Measurements from ENCODE around the gene UNK.
A peak's percentile ranks its signal among the peaks of the same experiment; 100 is the strongest.

UNK gene

DNA sequence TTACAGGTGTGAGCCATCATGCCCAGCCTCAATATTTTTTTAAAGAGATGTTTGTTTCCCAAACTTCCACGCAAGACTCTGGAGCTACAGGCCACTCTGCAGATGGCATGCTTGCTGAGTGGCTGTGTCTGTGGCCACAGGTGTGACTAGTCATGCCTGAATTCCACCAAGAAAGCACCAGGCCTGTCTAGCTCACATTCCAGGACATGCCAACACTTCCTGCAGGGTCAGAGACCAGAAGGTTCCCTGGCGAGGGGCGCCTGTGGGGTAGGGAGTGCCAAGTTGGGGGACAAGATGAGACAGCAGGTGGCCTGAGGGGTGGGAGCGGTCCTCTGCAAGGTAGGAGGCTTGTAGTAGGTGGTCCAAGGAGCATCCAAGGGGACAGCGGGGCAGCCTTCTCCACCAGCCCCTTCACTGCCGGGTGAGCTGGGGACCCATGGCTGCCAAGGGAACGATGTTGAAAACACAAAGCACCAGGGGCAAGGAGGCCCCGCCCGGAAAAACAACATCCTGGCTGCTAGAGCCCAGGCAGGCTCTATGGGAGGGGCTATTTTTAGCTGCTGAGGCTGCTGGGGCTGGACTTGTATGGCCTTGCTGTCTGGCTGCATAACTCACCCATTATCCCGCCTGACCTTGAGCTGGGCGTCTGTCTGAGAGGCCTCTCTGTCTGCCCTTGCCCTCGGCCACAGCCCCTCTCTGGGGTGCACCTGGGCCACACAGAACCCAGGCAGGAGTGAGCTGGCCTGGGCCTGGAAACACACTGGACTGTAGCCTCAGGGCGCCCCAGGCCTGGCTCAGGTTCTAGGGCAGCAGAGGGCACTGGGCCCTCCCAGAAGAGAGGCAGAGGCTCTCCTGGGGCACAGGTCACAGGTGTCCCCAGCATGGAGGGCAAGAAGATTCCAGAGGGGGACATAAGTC lies 88.1 kb downstream of the UNK start:
- H3K9me3 ChIP-seq (ENCODE audit: severe bottlenecking) = no peaks in the 10 kb centered on the region
- peaks cover 38% of the 10 kb centered on the region for H3K4me1 ChIP-seq (ENCODE audit: insufficient read depth, poor library complexity, severe bottlenecking)
- no peak overlapping the region for H3K4me3 ChIP-seq (ENCODE audit: severe bottlenecking)
- TF ChIP-seq, protein P1, sequence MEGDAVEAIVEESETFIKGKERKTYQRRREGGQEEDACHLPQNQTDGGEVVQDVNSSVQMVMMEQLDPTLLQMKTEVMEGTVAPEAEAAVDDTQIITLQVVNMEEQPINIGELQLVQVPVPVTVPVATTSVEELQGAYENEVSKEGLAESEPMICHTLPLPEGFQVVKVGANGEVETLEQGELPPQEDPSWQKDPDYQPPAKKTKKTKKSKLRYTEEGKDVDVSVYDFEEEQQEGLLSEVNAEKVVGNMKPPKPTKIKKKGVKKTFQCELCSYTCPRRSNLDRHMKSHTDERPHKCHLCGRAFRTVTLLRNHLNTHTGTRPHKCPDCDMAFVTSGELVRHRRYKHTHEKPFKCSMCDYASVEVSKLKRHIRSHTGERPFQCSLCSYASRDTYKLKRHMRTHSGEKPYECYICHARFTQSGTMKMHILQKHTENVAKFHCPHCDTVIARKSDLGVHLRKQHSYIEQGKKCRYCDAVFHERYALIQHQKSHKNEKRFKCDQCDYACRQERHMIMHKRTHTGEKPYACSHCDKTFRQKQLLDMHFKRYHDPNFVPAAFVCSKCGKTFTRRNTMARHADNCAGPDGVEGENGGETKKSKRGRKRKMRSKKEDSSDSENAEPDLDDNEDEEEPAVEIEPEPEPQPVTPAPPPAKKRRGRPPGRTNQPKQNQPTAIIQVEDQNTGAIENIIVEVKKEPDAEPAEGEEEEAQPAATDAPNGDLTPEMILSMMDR (IDR thresholded peaks at IDR 0.05; ENCODE audit: poor library complexity, severe bottlenecking) = no peak
- peak; percentile 45 for ATAC-seq (ENCODE audit: low read depth)
- H3K36me3 ChIP-seq (ENCODE audit: low read depth) = peaks cover 18% of the 10 kb centered on the region
- H3K27ac ChIP-seq (ENCODE audit: poor library complexity, severe bottlenecking) = peak overlapping the region; percentile 96
- H3K27me3 ChIP-seq (ENCODE audit: insufficient read depth, poor library complexity, severe bottlenecking) = no peaks in the 10 kb centered on the region
- peak; percentile 83 for DNase-seq (ENCODE audit: low spot score)

DNA sequence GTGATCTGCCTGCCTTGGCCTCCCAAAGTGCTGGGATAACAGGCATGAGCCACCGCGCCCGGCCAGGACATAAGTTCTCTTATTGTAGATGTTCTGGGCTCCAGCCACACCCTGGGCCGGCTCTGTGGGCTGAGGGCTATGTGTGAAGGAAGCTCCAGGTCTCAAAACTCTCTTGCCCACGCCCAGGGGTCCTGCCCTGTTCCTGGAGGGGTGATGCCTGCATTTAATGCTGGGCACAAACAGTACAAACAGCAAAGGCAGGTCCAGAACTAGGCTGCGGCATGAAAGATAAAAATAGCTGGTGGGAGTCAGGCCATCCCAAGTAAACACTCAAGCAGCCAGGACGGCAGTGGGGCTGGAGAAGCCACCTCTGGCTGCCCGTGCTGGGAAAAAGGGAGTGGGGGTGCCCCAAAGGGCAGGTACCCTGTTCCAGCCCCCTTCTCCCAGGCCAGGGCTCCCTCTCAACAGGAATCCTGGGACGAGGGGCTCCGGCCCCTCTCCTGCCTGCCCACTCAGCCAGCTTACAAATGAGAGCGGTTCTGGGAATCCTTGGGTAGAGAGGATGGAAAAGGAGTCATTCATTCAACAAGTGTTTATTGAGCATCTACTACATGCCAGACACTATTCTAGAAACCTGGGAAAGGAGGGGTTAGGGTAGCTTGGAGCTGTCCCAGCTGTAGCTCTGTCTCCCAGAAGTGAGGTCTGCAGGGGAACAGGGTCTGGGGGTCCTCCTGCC lies 89.1 kb downstream of the UNK start:
- peak overlapping the region; percentile 96 for H3K27ac ChIP-seq (ENCODE audit: poor library complexity, severe bottlenecking)
- no peaks in the 10 kb centered on the region for H3K27me3 ChIP-seq (ENCODE audit: insufficient read depth, poor library complexity, severe bottlenecking)
- H3K4me3 ChIP-seq (ENCODE audit: severe bottlenecking) = no peak overlapping the region
- no peaks in the 10 kb centered on the region for H3K9me3 ChIP-seq (ENCODE audit: severe bottlenecking)
- DNase-seq (ENCODE audit: low spot score) = no peak
- TF ChIP-seq, protein P1 (IDR thresholded peaks at IDR 0.05; ENCODE audit: poor library complexity, severe bottlenecking) = no peak
- peaks cover 38% of the 10 kb centered on the region for H3K4me1 ChIP-seq (ENCODE audit: insufficient read depth, poor library complexity, severe bottlenecking)
- H3K36me3 ChIP-seq (ENCODE audit: low read depth) = peaks cover 18% of the 10 kb centered on the region
- ATAC-seq (ENCODE audit: low read depth) = no peak

DNA sequence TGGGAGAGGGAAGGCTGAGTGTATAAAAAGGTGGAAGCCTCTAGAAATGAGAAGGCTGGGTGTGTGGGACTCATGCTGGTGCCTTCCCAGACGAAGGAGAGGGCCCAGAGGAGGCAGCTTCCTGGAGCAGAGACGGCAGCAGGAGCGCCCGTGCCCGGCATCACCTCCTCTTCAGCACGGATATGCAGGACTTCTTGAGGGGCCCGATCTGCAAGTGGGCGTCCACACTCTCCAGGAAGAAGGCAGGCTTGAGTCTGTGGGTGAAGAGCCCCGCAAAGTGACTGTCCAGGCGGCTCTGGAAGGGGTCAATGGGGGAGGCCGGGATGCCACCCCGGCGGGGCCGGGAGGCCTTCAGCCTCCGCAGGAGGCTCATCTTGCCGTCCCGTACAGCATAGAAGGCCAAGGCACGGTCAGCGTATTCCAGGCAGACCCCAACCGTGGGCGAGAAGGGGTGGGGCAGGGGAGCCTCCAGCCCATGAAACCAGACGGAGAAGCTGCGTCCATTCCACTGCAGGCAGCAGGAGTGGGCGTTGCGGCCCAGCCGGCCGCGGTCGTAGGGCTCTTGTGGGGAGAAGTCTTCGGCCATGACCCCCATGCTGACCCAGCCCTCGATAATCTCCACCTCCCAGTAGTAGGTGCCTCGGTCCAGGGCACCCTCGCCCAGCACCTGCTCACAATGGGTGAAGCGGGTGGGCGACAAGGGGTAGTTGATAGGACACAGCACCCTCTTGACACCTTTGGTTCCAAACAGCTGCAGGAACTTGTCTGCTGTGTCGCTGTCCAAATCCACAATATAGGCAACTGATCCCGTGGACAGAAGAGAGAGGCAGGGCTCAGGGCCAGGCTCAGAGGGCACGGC lies 89.9 kb downstream of the UNK start:
- Histone ChIP-seq H3K27me3 (ENCODE audit: insufficient read depth, poor library complexity, severe bottlenecking) (no peaks in the 10 kb centered on the region), H3K9me3 (ENCODE audit: severe bottlenecking) (no peaks in the 10 kb centered on the region), H3K4me1 (ENCODE audit: insufficient read depth, poor library complexity, severe bottlenecking) (peaks cover 32% of the 10 kb centered on the region), H3K36me3 (ENCODE audit: low read depth) (peaks cover 18% of the 10 kb centered on the region), H3K27ac (ENCODE audit: poor library complexity, severe bottlenecking) (peak overlapping the region; percentile 96), H3K4me3 (ENCODE audit: severe bottlenecking) (no peak overlapping the region)
- DNase-seq (ENCODE audit: low spot score) (no peak), ATAC-seq (ENCODE audit: low read depth) (no peak)
- TF ChIP-seq, protein P1 (IDR thresholded peaks at IDR 0.05; ENCODE audit: poor library complexity, severe bottlenecking) = no peak
